K562 (cell line): ENCODE measurements around the gene VKORC1. TPM values are rescaled to one million over a fixed set of nuclear protein-coding genes. Genes with fewer than 3 reads are reported as not detected.

ENCODE experiments used
- CHD2 ChIP-seq: IDR thresholded peaks from 2 replicates; pipeline ENCODE4 v1.6.1; 2011; ENCODE audit warnings: low read depth, low read length
- ETV6 ChIP-seq, 3 experiments: fragments of 150-350 bp in 1 of 3; sonication (generic) in 1 of 3; formaldehyde crosslinking in 1 of 3; IDR thresholded peaks; 2 replicates each; pipeline versions ENCODE4 v1.6.1 to v1.8.0; 2014 to 2022; ENCODE audit warnings: borderline replicate concordance in 2 of 3, low read depth in 2 of 3, antibody characterized with exemption in 1 of 3, low read length in 1 of 3, mild to moderate bottlenecking in 1 of 3, missing genetic modification reagents in 1 of 3
- GTF2F1 ChIP-seq: IDR thresholded peaks from 2 replicates; pipeline ENCODE4 v1.6.1; 2011; ENCODE audit warnings: low read depth, low read length, improper control_type of control experiment
- HNRNPH1 ChIP-seq: fragments of 200-400 bp; formaldehyde crosslinking; optimal IDR thresholded peaks from 2 replicates; pipeline ENCODE3; 2017; ENCODE audit warnings: low read depth, mild to moderate bottlenecking, low read length, moderate library complexity
- HNRNPK ChIP-seq: fragments of 200-400 bp; formaldehyde crosslinking; IDR thresholded peaks from one replicate; pipeline ENCODE4 v1.6.1; 2018; ENCODE audit warnings: mild to moderate bottlenecking, low read depth, low read length; ENCODE audit not compliant: poor library complexity, severe bottlenecking
- MBD1 ChIP-seq: fragments of 250-450 bp; sonication (Bioruptor Pico); IDR thresholded peaks from 2 replicates; pipeline ENCODE4 v1.8.0; 2022; ENCODE audit warnings: inconsistent platforms
- MCM7 ChIP-seq, 2 experiments: fragments of 450-650 bp; IDR thresholded peaks; 2 replicates each; pipeline ENCODE4 v1.6.1; 2016 to 2018
- MLLT1 ChIP-seq, 2 experiments: fragments of 450-650 bp; IDR thresholded peaks; 2 replicates each; pipeline ENCODE4 v1.6.1; 2016
- POLR2B ChIP-seq: fragments of 450-650 bp; IDR thresholded peaks from 2 replicates; pipeline ENCODE4 v1.6.1; 2018; ENCODE audit warnings: low read depth; ENCODE audit not compliant: partially characterized antibody
- PPARD ChIP-seq: fragments of 250-450 bp; sonication (Bioruptor Pico); IDR thresholded peaks from 2 replicates; pipeline ENCODE4 v1.8.0; 2022; ENCODE audit warnings: inconsistent platforms, mild to moderate bottlenecking, moderate library complexity
- PYGO2 ChIP-seq: fragments of 450-650 bp; IDR thresholded peaks from 2 replicates; pipeline ENCODE4 v1.6.1; 2016; ENCODE audit warnings: mild to moderate bottlenecking, missing genetic modification characterization, moderate library complexity, missing compliant biosample characterization
- SNRNP70 ChIP-seq: fragments of 200-400 bp; formaldehyde crosslinking; optimal IDR thresholded peaks from 2 replicates; pipeline ENCODE3; 2017; ENCODE audit warnings: low read depth, low read length
- USF2 ChIP-seq: sonication (generic); formaldehyde crosslinking; IDR thresholded peaks from 2 replicates; pipeline ENCODE4 v1.5.0; 2020; ENCODE audit warnings: missing genetic modification reagents
- ZNF212 ChIP-seq: fragments of 450-650 bp; formaldehyde crosslinking; IDR thresholded peaks from 2 replicates; pipeline ENCODE4 v1.4.0; 2020; ENCODE audit warnings: mild to moderate bottlenecking
- ZNF280B ChIP-seq: fragments of 250-450 bp; sonication (Bioruptor Pico); IDR thresholded peaks from 2 replicates; pipeline ENCODE4 v1.5.1; 2021; ENCODE audit warnings: mild to moderate bottlenecking
- ZNF354B ChIP-seq: fragments of 250-450 bp; sonication (Bioruptor Pico); IDR thresholded peaks from 2 replicates; pipeline ENCODE4 v1.4.0; 2020
- polyA plus RNA-seq, 8 experiments: library from polyadenylated mRNA; depleted of rRNA in 4 of 8; stranded (reverse) in 5 of 8; unstranded in 3 of 8; fragments of >200 nt; fragmentation: Nextera tagmentation in 2 of 8; fragmentation: Illumina TruSeq in 1 of 8; extraction: Ambion mirVana in 2 of 8; extraction: Trizol in 1 of 8; gene quantifications; 2 replicates each; pipeline versions ENCODE4 v1.2.1 to v1.2.3, GENCODE V29; 2011 to 2014; ENCODE audit warnings: inconsistent platforms in 1 of 8, missing spikeins in 1 of 8
- total RNA-seq, 7 experiments: library from RNA; depleted of rRNA in 6 of 7; stranded (reverse); fragments of >200 nt in 6 of 7; fragmentation: Illumina TruSeq in 2 of 7; extraction: Trizol in 2 of 7; gene quantifications; 2 replicates each; pipeline versions ENCODE4 v1.2.1 to v1.2.3, GENCODE V29; 2011 to 2021; ENCODE audit warnings: low replicate concordance in 1 of 7

Gene VKORC1
- total and polyA plus RNA-seq, 9 of the 15 experiments (the other 6 are each of a cell fraction or from before 2014, with no cell fraction given): 30.0 to 119 (median 62.1) TPM

GRCh38 chr16:31073142-31073969 lies 21.2 kb downstream of the VKORC1 start (continued):
- TF ChIP-seq PYGO2 (tag) (no peak), MCM7 (IDR thresholded peaks at IDR 0.05) (no peak), ZNF212 (0 out of 2 replicates have a peak, but pooled peaks have one; percentile 69), ZNF354B (CRISPR knock-in tag) (no peak), USF2 (CRISPR knock-in tag) (0 out of 2 replicates have a peak, but pooled peaks have one; percentile 2), GTF2F1 (0 out of 2 replicates have a peak, but pooled peaks have one; percentile 19), MLLT1 (IDR thresholded peaks at IDR 0.05) (peak in 1 of 2 experiments; percentile 94; a peak in 2 of 4 replicates), ETV6 (IDR thresholded peaks at IDR 0.05; ENCODE audit: borderline replicate concordance in 1 of 2, low read depth in 2 of 2, low read length in 1 of 2) (no peak), ETV6 (CRISPR knock-in tag; IDR thresholded peaks at IDR 0.05; ENCODE audit: borderline replicate concordance) (no peak), ZNF280B (CRISPR knock-in tag) (no peak), HNRNPK (no peak), MBD1 (CRISPR knock-in tag) (no peak), SNRNP70 (no peak), POLR2B (peak; percentile 20), HNRNPH1 (no peak), PPARD (CRISPR knock-in tag) (no peak), CHD2 (no peak)
